Transverse colon (tissue), 4 donors: ENCODE results near the gene PSTPIP2. TPM values are rescaled to one million over a fixed set of nuclear protein-coding genes. Genes with fewer than 3 reads are reported as not detected.

ENCODE experiments used
- DNase-seq: peaks from one replicate; pipeline ENCODE4 v3.0.0-alpha.2; 2019
- H3K27ac ChIP-seq, 4 donors: fragments of 200-600 bp; sonication (generic); 2 replicates each; pipeline ENCODE4 v1.5.1; 2016 to 2018; ENCODE audit warnings: inconsistent platforms in 4 of 4
- H3K27me3 ChIP-seq: fragments of 200-600 bp; sonication (generic); 2 replicates; pipeline ENCODE4 v1.5.1; 2017; ENCODE audit warnings: inconsistent platforms
- H3K36me3 ChIP-seq, 4 donors: fragments of 200-600 bp; sonication (generic); 2 replicates each; pipeline ENCODE4 v1.5.1; 2017 to 2019; ENCODE audit warnings: inconsistent platforms in 4 of 4
- H3K4me1 ChIP-seq, 4 donors: fragments of 200-600 bp; sonication (generic); 2 replicates each; pipeline ENCODE4 v1.5.1; 2017 to 2020; ENCODE audit warnings: inconsistent platforms in 4 of 4
- H3K4me3 ChIP-seq, 4 donors: fragments of 200-600 bp; sonication (generic); 1 replicate in 1 of 4; 2 replicates in 3 of 4; pipeline versions ENCODE4 v1.5.1 to v1.6.1; 2017 to 2019; ENCODE audit warnings: inconsistent platforms in 4 of 4
- H3K9me3 ChIP-seq, 2 donors: fragments of 200-600 bp; sonication (generic); 2 replicates each; pipeline ENCODE4 v1.5.1; 2017 to 2019; ENCODE audit warnings: inconsistent platforms in 2 of 2
- CTCF ChIP-seq, 5 experiments: fragments of 200-600 bp in 3 of 5; fragments of 450-650 bp in 2 of 5; sonication (generic) in 3 of 5; IDR thresholded peaks; 1 replicate in 2 of 5; 2 replicates in 3 of 5; pipeline ENCODE4 v1.5.1; 2016 to 2017; ENCODE audit warnings: antibody characterized with exemption in 5 of 5, inconsistent platforms in 3 of 5, mild to moderate bottlenecking in 2 of 5, moderate library complexity in 1 of 5
- EP300 ChIP-seq: sonication (generic); formaldehyde crosslinking; IDR thresholded peaks from one replicate; pipeline ENCODE4 v1.6.1; 2017; ENCODE audit warnings: antibody characterized with exemption, low read depth
- POLR2A ChIP-seq: fragments of 450-650 bp; IDR thresholded peaks from one replicate; pipeline ENCODE4 v1.6.1; 2016; ENCODE audit warnings: antibody characterized with exemption, mild to moderate bottlenecking, moderate library complexity
- POLR2AphosphoS5 ChIP-seq, 3 donors: sonication (generic); formaldehyde crosslinking; IDR thresholded peaks; one replicate each; pipeline ENCODE4 v1.6.1; 2016; ENCODE audit warnings: antibody characterized with exemption in 3 of 3
- WGBS, 2 donors: methylation state at CpG; one replicate each; pipeline ENCODE4 v1.1.5; 2018; ENCODE audit warnings: low coverage in 1 of 2; 5-methylcytosine and 5-hydroxymethylcytosine counted together
- in situ Hi-C, 4 donors: fragments of 200-750 bp; cut with MboI; loops; one replicate each; pipeline versions ENCODE4 v1.15.0 to v1.15.1; 2017; ENCODE audit warnings: low sequenced_read_pairs in 3 of 4, low pct_ligation_motif_present in 1 of 4, low pct_unique_long_range_greater_than_20kb in 1 of 4
- intact Hi-C: fragments of 100-400 bp; cut with DNase I; formaldehyde crosslinking; loops from one replicate; pipeline ENCODE4 v1.15.1; 2023; ENCODE audit warnings: low total_unique reads
- small RNA-seq, 4 donors: library from RNA; depleted of rRNA; stranded (forward); fragments of <200 nt; gene quantifications; one replicate each; pipeline ENCODE3, GENCODE V24; 2016
- total RNA-seq, 4 donors: library from RNA; depleted of rRNA; stranded (reverse); fragments of >200 nt; gene quantifications; one replicate each; pipeline ENCODE4 v1.1.0, GENCODE V29; 2016

Gene PSTPIP2
- total RNA-seq, 4 donors from 2014 or later, result 2.6 to 21.9 (median 8.7) TPM

GRCh38 chr18:45940724-45941123 lies 131.3 kb downstream of the PSTPIP2 start:
- no peak for DNase-seq
- no peak overlapping the region for H3K4me3 ChIP-seq
- no peaks in the 10 kb centered on the region for H3K9me3 ChIP-seq
- H3K27me3 ChIP-seq, result no peaks in the 10 kb centered on the region
- WGBS, 2 donors, result 68 to 71% methylated on average over 2 of the region's 2 CpGs
- peaks cover 0 to 72% (median 27%) of the 10 kb centered on the region in 4 donors for H3K36me3 ChIP-seq
- H3K27ac ChIP-seq, result no peak overlapping the region
- TF ChIP-seq POLR2AphosphoS5 (IDR thresholded peaks at IDR 0.05) (no peak), POLR2A (no peak), EP300 (no peak), CTCF (IDR thresholded peaks at IDR 0.05) (no peak)
- in situ Hi-C loops (loop anchor here in 2 of 4 donors (10.0 to 25.0 kb wide), 2 partner anchors 134 to 147 kb away; partner anchors contain the start of genes ATP5F1A (in 1 of the 2) and PSTPIP2 (in 1 of the 2)), intact Hi-C loops (no loop called here)
- H3K4me1 ChIP-seq, result no peaks in the 10 kb centered on the region

- no peak for TF ChIP-seq EP300
- TF ChIP-seq POLR2A, result no peak
- 97 to 100% methylated on average over 1 to 2 of the region's 2 CpGs for WGBS, 2 donors
- Histone ChIP-seq H3K4me3 (no peak overlapping the region), H3K27me3 (no peaks in the 10 kb centered on the region), H3K36me3 (peaks cover 0 to 57% (median 21%) of the 10 kb centered on the region in 4 donors), H3K9me3 (no peaks in the 10 kb centered on the region), H3K27ac (no peak overlapping the region), H3K4me1 (no peaks in the 10 kb centered on the region)
- intact Hi-C loops, result no loop called here
- DNase-seq, result no peak
- in situ Hi-C loops, result loop anchor here in 1 of 4 donors (25.0 kb wide), 1 partner anchor 148 kb away; the partner anchor contains the start of gene ATP5F1A
These were observed 132.8 kb downstream of the PSTPIP2 start for GRCh38 chr18:45939236-45939635.

GRCh38 chr18:45938488-45938935 lies 133.5 kb downstream of the PSTPIP2 start:
- H3K4me3 ChIP-seq, result no peak overlapping the region
- intact Hi-C loops (no loop called here), in situ Hi-C loops (loop anchor here in 1 of 4 donors (25.0 kb wide), 1 partner anchor 149 kb away; the partner anchor contains the start of gene ATP5F1A)
- no peak overlapping the region for H3K27ac ChIP-seq
- H3K27me3 ChIP-seq, result no peaks in the 10 kb centered on the region
- 56 to 58% methylated on average over 2 of the region's 2 CpGs for WGBS, 2 donors
- no peaks in the 10 kb centered on the region for H3K4me1 ChIP-seq
- peaks cover 0 to 51% (median 19%) of the 10 kb centered on the region in 4 donors for H3K36me3 ChIP-seq
- no peaks in the 10 kb centered on the region for H3K9me3 ChIP-seq
- DNase-seq, result no peak
- no peak for TF ChIP-seq POLR2A
- TF ChIP-seq POLR2AphosphoS5 (IDR thresholded peaks at IDR 0.05), result no peak
- no peak for TF ChIP-seq CTCF (IDR thresholded peaks at IDR 0.05)
- no peak for TF ChIP-seq EP300

- H3K4me1 ChIP-seq, result no peaks in the 10 kb centered on the region
- H3K27me3 ChIP-seq, result no peaks in the 10 kb centered on the region
- no peak overlapping the region for H3K27ac ChIP-seq
- in situ Hi-C loops (loop anchor here in 1 of 4 donors (25.0 kb wide), 1 partner anchor 152 kb away; the partner anchor contains the start of gene ATP5F1A), intact Hi-C loops (no loop called here)
- H3K36me3 ChIP-seq, result peaks cover 0 to 45% (median 12%) of the 10 kb centered on the region in 4 donors
- H3K4me3 ChIP-seq, result no peak overlapping the region
- TF ChIP-seq POLR2AphosphoS5 (IDR thresholded peaks at IDR 0.05) (no peak), POLR2A (no peak), CTCF (IDR thresholded peaks at IDR 0.05) (no peak), EP300 (no peak)
- 84% methylated on average over 3 of the region's 3 CpGs; no CpG with 5 or more reads in 1 of the 2 donors for WGBS, 2 donors
- no peak for DNase-seq
- H3K9me3 ChIP-seq, result no peaks in the 10 kb centered on the region
These were observed 136.3 kb downstream of the PSTPIP2 start for GRCh38 chr18:45935591-45936335.

Small RNA genes lying within 50 kb of the gene (small RNA-seq; reads per million reads assigned to genes)
- 0 reads per million in 4 donors for gene RN7SKP26
- 0 reads per million in 4 donors for gene RNU6-1278P
- 0 reads per million in 4 donors for gene RNY4P37

Other genes starting within 250 kb of the PSTPIP2 start
- gene SIGLEC15, start 246.6 kb downstream of the PSTPIP2 start, total RNA-seq, result not detected
- 10 to 100 TPM; 24.3 to 42.2 (median 35.6) TPM for gene EPG5, start 104.9 kb downstream of the PSTPIP2 start, total RNA-seq
- 100 to 1,000 TPM; 284 to 811 (median 475) TPM for gene ATP5F1A, start 26.0 kb upstream of the PSTPIP2 start, total RNA-seq
- 10 to 100 TPM in 2 of 4 donors, 1 to 10 TPM in 1, not detected in 1; 1.6 to 33.5 (median 19.8) TPM for gene HAUS1, start 32.1 kb upstream of the PSTPIP2 start, total RNA-seq